Measurements from ENCODE around the gene HSBP1L1. TPM values are rescaled to one million over a fixed set of nuclear protein-coding genes. Genes with fewer than 3 reads are reported as not detected.

Gene HSBP1L1
- total RNA-seq, 1 donor from 2014 or later: not detected

- Mint-ChIP-seq H3K36me3 (ENCODE audit: unreplicated experiment) (no peaks in the 10 kb centered on the region), H3K4me1 (ENCODE audit: low read depth, unreplicated experiment) (peaks cover 23% of the 10 kb centered on the region), H3K4me3 (ENCODE audit: unreplicated experiment) (no peak overlapping the region), H3K9me3 (ENCODE audit: unreplicated experiment) (peaks cover 16% of the 10 kb centered on the region), H3K27ac (ENCODE audit: unreplicated experiment) (no peak overlapping the region), H3K27me3 (ENCODE audit: unreplicated experiment) (peaks cover 15% of the 10 kb centered on the region)
- no peak for DNase-seq
- no peak for TF ChIP-seq CTCF (IDR thresholded peaks at IDR 0.05; ENCODE audit: partially characterized antibody, unreplicated experiment)
Measured at GRCh38 chr18:79947881-79948610, 16.4 kb upstream of the HSBP1L1 start.

GRCh38 chr18:79948719-79949411 is 15.6 kb upstream of the HSBP1L1 start:
- Mint-ChIP-seq H3K9me3 (ENCODE audit: unreplicated experiment) (peaks cover 16% of the 10 kb centered on the region), H3K27ac (ENCODE audit: unreplicated experiment) (no peak overlapping the region), H3K36me3 (ENCODE audit: unreplicated experiment) (no peaks in the 10 kb centered on the region), H3K4me3 (ENCODE audit: unreplicated experiment) (peak overlapping the region; percentile 57), H3K4me1 (ENCODE audit: low read depth, unreplicated experiment) (peaks cover 23% of the 10 kb centered on the region), H3K27me3 (ENCODE audit: unreplicated experiment) (peaks cover 15% of the 10 kb centered on the region)
- DNase-seq: no peak
- no peak for TF ChIP-seq CTCF (IDR thresholded peaks at IDR 0.05; ENCODE audit: partially characterized antibody, unreplicated experiment)

- H3K4me3 Mint-ChIP-seq (ENCODE audit: unreplicated experiment): peak overlapping the region; percentile 91
- peak overlapping the region; percentile 82 for H3K27ac Mint-ChIP-seq (ENCODE audit: unreplicated experiment)
- H3K27me3 Mint-ChIP-seq (ENCODE audit: unreplicated experiment): peaks cover 14% of the 10 kb centered on the region
Measured at GRCh38 chr18:79949697-79950487, 14.6 kb upstream of the HSBP1L1 start.

GRCh38 chr18:79950515-79951341 is 13.7 kb upstream of the HSBP1L1 start:
- peak; percentile 58 for DNase-seq
- H3K27me3 Mint-ChIP-seq (ENCODE audit: unreplicated experiment): peaks cover 11% of the 10 kb centered on the region

More at GRCh38 chr18:79949697-79950487, 14.6 kb upstream of the HSBP1L1 start:
- Mint-ChIP-seq H3K9me3 (ENCODE audit: unreplicated experiment) (peaks cover 13% of the 10 kb centered on the region), H3K4me1 (ENCODE audit: low read depth, unreplicated experiment) (peaks cover 19% of the 10 kb centered on the region), H3K36me3 (ENCODE audit: unreplicated experiment) (no peaks in the 10 kb centered on the region)
- TF ChIP-seq CTCF (IDR thresholded peaks at IDR 0.05; ENCODE audit: partially characterized antibody, unreplicated experiment): no peak
- no peak for DNase-seq

More at GRCh38 chr18:79950515-79951341, 13.7 kb upstream of the HSBP1L1 start:
- no peak for TF ChIP-seq CTCF (IDR thresholded peaks at IDR 0.05; ENCODE audit: partially characterized antibody, unreplicated experiment)
- H3K9me3 Mint-ChIP-seq (ENCODE audit: unreplicated experiment): peaks cover 13% of the 10 kb centered on the region
- peak overlapping the region; percentile 82 for H3K27ac Mint-ChIP-seq (ENCODE audit: unreplicated experiment)
- H3K36me3 Mint-ChIP-seq (ENCODE audit: unreplicated experiment): no peaks in the 10 kb centered on the region
- H3K4me1 Mint-ChIP-seq (ENCODE audit: low read depth, unreplicated experiment): peaks cover 15% of the 10 kb centered on the region
- H3K4me3 Mint-ChIP-seq (ENCODE audit: unreplicated experiment): peak overlapping the region; percentile 91
